HepG2 (cell line): ENCODE results near the gene PPP4C. TPM values are rescaled to one million over a fixed set of nuclear protein-coding genes. Genes with fewer than 3 reads are reported as not detected.

ENCODE experiments used
- ATF2 ChIP-seq: sonication (generic); formaldehyde crosslinking; IDR thresholded peaks from 2 replicates; pipeline ENCODE4 v1.4.0; 2020; ENCODE audit warnings: missing genetic modification reagents
- CBX1 ChIP-seq: IDR thresholded peaks from one replicate; pipeline ENCODE4 v1.6.1; 2016; ENCODE audit warnings: antibody characterized with exemption, low read depth
- CEBPG ChIP-seq: IDR thresholded peaks from 2 replicates; pipeline ENCODE4 v1.6.1; 2016
- E2F2 ChIP-seq: sonication (generic); formaldehyde crosslinking; IDR thresholded peaks from 2 replicates; pipeline ENCODE4 v1.4.0; 2020; ENCODE audit warnings: missing genetic modification reagents, borderline replicate concordance
- ELF4 ChIP-seq: sonication (generic); formaldehyde crosslinking; IDR thresholded peaks from 2 replicates; pipeline ENCODE4 v1.5.0; 2020; ENCODE audit warnings: missing genetic modification reagents, mild to moderate bottlenecking, moderate library complexity, borderline replicate concordance
- GRHL1 ChIP-seq: sonication (generic); formaldehyde crosslinking; conservative IDR thresholded peaks from 2 replicates; pipeline ENCODE4 v1.8.0; 2022; ENCODE audit warnings: missing genetic modification reagents
- HNF4A ChIP-seq: sonication (generic); formaldehyde crosslinking; IDR thresholded peaks from 2 replicates; pipeline ENCODE4 v1.4.0; 2020; ENCODE audit warnings: missing genetic modification reagents
- HNRNPUL1 ChIP-seq: fragments of 200-400 bp; formaldehyde crosslinking; IDR thresholded peaks from 2 replicates; pipeline ENCODE4 v1.6.1; 2017; ENCODE audit warnings: low read depth, mild to moderate bottlenecking, low read length, moderate library complexity
- KAT7 ChIP-seq: IDR thresholded peaks from 2 replicates; pipeline ENCODE4 v1.6.1; 2018; ENCODE audit warnings: borderline replicate concordance, missing compliant biosample characterization
- KDM5B ChIP-seq: sonication (generic); formaldehyde crosslinking; IDR thresholded peaks from 2 replicates; pipeline ENCODE4 v1.4.0; 2020; ENCODE audit warnings: missing genetic modification reagents, mild to moderate bottlenecking, borderline replicate concordance
- MATR3 ChIP-seq: sonication (generic); formaldehyde crosslinking; IDR thresholded peaks from 2 replicates; pipeline ENCODE4 v1.4.0; 2020; ENCODE audit warnings: missing genetic modification reagents
- MAX ChIP-seq: IDR thresholded peaks from 2 replicates; pipeline ENCODE4 v1.6.1; 2012; ENCODE audit warnings: inconsistent platforms
- MAZ ChIP-seq, 2 experiments: sonication (generic) in 1 of 2; formaldehyde crosslinking in 1 of 2; IDR thresholded peaks; 2 replicates each; pipeline versions ENCODE4 v1.5.0 to v1.6.1; 2012 to 2020; ENCODE audit warnings: low read depth in 2 of 2, mild to moderate bottlenecking in 2 of 2, borderline replicate concordance in 1 of 2, improper control_type of control experiment in 1 of 2, low read length in 1 of 2, missing genetic modification reagents in 1 of 2, moderate library complexity in 1 of 2
- MED8 ChIP-seq: sonication (generic); formaldehyde crosslinking; IDR thresholded peaks from 2 replicates; pipeline ENCODE4 v1.8.1; 2023; ENCODE audit warnings: mild to moderate bottlenecking, missing genetic modification reagents; ENCODE audit not compliant: insufficient replicate concordance
- NFRKB ChIP-seq: fragments of 450-650 bp; IDR thresholded peaks from 2 replicates; pipeline ENCODE4 v1.6.1; 2017
- PRPF4 ChIP-seq: fragments of 200-400 bp; formaldehyde crosslinking; IDR thresholded peaks from 2 replicates; pipeline ENCODE4 v1.6.1; 2016; ENCODE audit warnings: low read length, low read depth; ENCODE audit not compliant: poor library complexity, severe bottlenecking
- ZBTB7A ChIP-seq: sonication (generic); formaldehyde crosslinking; IDR thresholded peaks from 2 replicates; pipeline ENCODE4 v1.8.0; 2022; ENCODE audit warnings: mild to moderate bottlenecking, missing genetic modification reagents
- ZHX1 ChIP-seq: sonication (generic); formaldehyde crosslinking; IDR thresholded peaks from 2 replicates; pipeline ENCODE4 v1.8.1; 2022; ENCODE audit warnings: low read depth, mild to moderate bottlenecking, missing genetic modification reagents
- ZNF430 ChIP-seq: sonication (generic); formaldehyde crosslinking; IDR thresholded peaks from 2 replicates; pipeline ENCODE4 v1.9.0; 2021; ENCODE audit warnings: mild to moderate bottlenecking, missing genetic modification reagents
- ZNF543 ChIP-seq: sonication (generic); formaldehyde crosslinking; IDR thresholded peaks from 2 replicates; pipeline ENCODE4 v1.4.0; 2020; ENCODE audit warnings: mild to moderate bottlenecking, missing genetic modification reagents
- ZNF563 ChIP-seq: sonication (generic); formaldehyde crosslinking; IDR thresholded peaks from 2 replicates; pipeline ENCODE4 v1.8.0; 2022; ENCODE audit warnings: mild to moderate bottlenecking, moderate library complexity, missing genetic modification reagents
- ZNF703 ChIP-seq: sonication (generic); formaldehyde crosslinking; IDR thresholded peaks from 2 replicates; pipeline ENCODE4 v1.5.1; 2020; ENCODE audit warnings: missing genetic modification reagents, mild to moderate bottlenecking, moderate library complexity, borderline replicate concordance
- ZNF713 ChIP-seq: sonication (generic); formaldehyde crosslinking; IDR thresholded peaks from 2 replicates; pipeline ENCODE4 v1.4.0; 2020; ENCODE audit warnings: mild to moderate bottlenecking, missing genetic modification reagents
- polyA plus RNA-seq, 8 experiments: library from polyadenylated mRNA; depleted of rRNA in 3 of 8; stranded (reverse) in 7 of 8; unstranded in 1 of 8; fragments of >200 nt; fragmentation: Illumina TruSeq in 4 of 8; extraction: Trizol in 4 of 8; gene quantifications; 2 replicates each; pipeline versions ENCODE4 v1.2.1 to v1.2.3, GENCODE V29; 2011 to 2016; ENCODE audit warnings: low read depth in 4 of 8, missing spikeins in 1 of 8, mixed read lengths in 1 of 8; ENCODE audit not compliant: insufficient read depth in 1 of 8
- total RNA-seq, 5 experiments: library from RNA; depleted of rRNA; stranded (reverse); fragments of >200 nt; fragmentation: Illumina TruSeq; extraction: Trizol; gene quantifications; 2 replicates each; pipeline ENCODE4 v1.2.3, GENCODE V29; 2016; ENCODE audit warnings: low read depth in 1 of 5

PPP4C gene
- total and polyA plus RNA-seq, 2 of the 13 experiments (the other 11 are each of a cell fraction or from before 2014, with no cell fraction given): 176 to 220 TPM

GRCh38 chr16:30092373-30093010 lies 16.7 kb downstream of the PPP4C start (continued):
- 0 out of 2 replicates have a peak, but pooled peaks have one; percentile 14 for TF ChIP-seq ZHX1 (CRISPR knock-in tag)
- TF ChIP-seq HNRNPUL1: no peak
- TF ChIP-seq MAZ (IDR thresholded peaks at IDR 0.05; ENCODE audit: borderline replicate concordance, low read depth, low read length): peak; percentile 91; the same call in 1 of the 2 replicates
- TF ChIP-seq MAZ (CRISPR knock-in tag; IDR thresholded peaks at IDR 0.05; ENCODE audit: low read depth): no peak
- TF ChIP-seq ATF2: no peak; the same call in 1 of the 2 replicates
- no peak for TF ChIP-seq ELF4 (CRISPR knock-in tag)
- peak; percentile 94; the same call in 1 of the 2 replicates for TF ChIP-seq E2F2
- no peak; the same call in 1 of the 2 replicates for TF ChIP-seq KAT7 (CRISPR knock-in tag)
- TF ChIP-seq ZNF430 (CRISPR knock-in tag): peak; percentile 53
- peak; percentile 90; the same call in 1 of the 2 replicates for TF ChIP-seq ZNF543 (CRISPR knock-in tag)
- TF ChIP-seq MAX: peak; percentile 95
- TF ChIP-seq GRHL1 (CRISPR knock-in tag): no peak
- TF ChIP-seq PRPF4: no peak
- no peak for TF ChIP-seq NFRKB
- TF ChIP-seq ZNF713 (CRISPR knock-in tag): no peak
- TF ChIP-seq CBX1: no peak
- TF ChIP-seq KDM5B (CRISPR knock-in tag): peak; percentile 91
- no peak for TF ChIP-seq MATR3
- peak; percentile 90; the same call in 1 of the 2 replicates for TF ChIP-seq ZBTB7A (CRISPR knock-in tag)
- no peak; the same call in 1 of the 2 replicates for TF ChIP-seq ZNF703 (CRISPR knock-in tag)
- no peak for TF ChIP-seq ZNF563 (CRISPR knock-in tag)
- no peak for TF ChIP-seq CEBPG (CRISPR knock-in tag)
- no peak for TF ChIP-seq MED8 (CRISPR knock-in tag)
- TF ChIP-seq HNF4A (CRISPR knock-in tag): peak; percentile 65
